ENCODE measurements around the gene TMEM123. TPM values are rescaled to one million over a fixed set of nuclear protein-coding genes. Genes with fewer than 3 reads are reported as not detected.

Gene TMEM123
- total and polyA plus RNA-seq, 2 of the 13 experiments (the other 11 are each of a cell fraction or from before 2014, with no cell fraction given) = 365 to 2,761 TPM

- TF ChIP-seq ZSCAN20 (CRISPR knock-in tag; IDR thresholded peaks at IDR 0.05; ENCODE audit: borderline replicate concordance) (no peak), ZNF790 (CRISPR knock-in tag; IDR thresholded peaks at IDR 0.05; ENCODE audit: borderline replicate concordance) (no peak), GTF2F1 (IDR thresholded peaks at IDR 0.05; ENCODE audit: low read length) (no peak), ZSCAN5A (CRISPR knock-in tag; IDR thresholded peaks at IDR 0.05; ENCODE audit: borderline replicate concordance) (no peak), ZNF512B (CRISPR knock-in tag; IDR thresholded peaks at IDR 0.05; ENCODE audit: borderline replicate concordance) (no peak), ZNF468 (CRISPR knock-in tag; IDR thresholded peaks at IDR 0.05) (no peak), HOXA9 (CRISPR knock-in tag; IDR thresholded peaks at IDR 0.05; ENCODE audit: borderline replicate concordance) (peak; percentile 0; the same call in 1 of the 2 replicates), SAP130 (CRISPR knock-in tag; IDR thresholded peaks at IDR 0.05; ENCODE audit: low read depth) (peak; percentile 94), TGIF2 (CRISPR knock-in tag; IDR thresholded peaks at IDR 0.05) (peak; percentile 86; the same call in 1 of the 2 replicates), KLF6 (CRISPR knock-in tag; IDR thresholded peaks at IDR 0.05) (no peak), NR2F2 (IDR thresholded peaks at IDR 0.05; ENCODE audit: borderline replicate concordance, low read depth) (peak; percentile 72; the same call in 1 of the 2 replicates), ZNF333 (CRISPR knock-in tag; IDR thresholded peaks at IDR 0.05; ENCODE audit: borderline replicate concordance) (peak; percentile 32; the same call in 1 of the 2 replicates), NFE2 (CRISPR knock-in tag; IDR thresholded peaks at IDR 0.05) (no peak), DR1 (CRISPR knock-in tag; IDR thresholded peaks at IDR 0.05) (no peak; the same call in 1 of the 2 replicates), ZNF432 (CRISPR knock-in tag; IDR thresholded peaks at IDR 0.05; ENCODE audit: borderline replicate concordance) (no peak), MED8 (CRISPR knock-in tag; IDR thresholded peaks at IDR 0.05; ENCODE audit: insufficient replicate concordance) (peak; percentile 59), ZFP91 (CRISPR knock-in tag; IDR thresholded peaks at IDR 0.05; ENCODE audit: borderline replicate concordance) (peak; percentile 76), SIN3B (IDR thresholded peaks at IDR 0.05; ENCODE audit: low read length) (no peak), EED (CRISPR knock-in tag; IDR thresholded peaks at IDR 0.05) (no peak), ZNF24 (IDR thresholded peaks at IDR 0.05) (no peak), IRX3 (CRISPR knock-in tag; IDR thresholded peaks at IDR 0.05; ENCODE audit: borderline replicate concordance, low read depth) (no peak), ZNF335 (CRISPR knock-in tag; IDR thresholded peaks at IDR 0.05) (peak; percentile 59; the same call in 1 of the 2 replicates), ZBTB20 (CRISPR knock-in tag; IDR thresholded peaks at IDR 0.05; ENCODE audit: borderline replicate concordance, low read depth) (peak; percentile 63), RELA (CRISPR knock-in tag; IDR thresholded peaks at IDR 0.05) (no peak), ZNF343 (CRISPR knock-in tag; IDR thresholded peaks at IDR 0.05) (no peak), ZNF709 (CRISPR knock-in tag; IDR thresholded peaks at IDR 0.05) (0 out of 2 replicates have a peak, but pooled peaks have one; percentile 23)
Observed at GRCh38 chr11:102451681-102452460, 694 bp downstream of the TMEM123 start (continued).

Data from HepG2 (cell line).